CD4-positive, alpha-beta T cell (primary cell): ENCODE data around the gene ANXA8L1. TPM values are rescaled to one million over a fixed set of nuclear protein-coding genes. Genes with fewer than 3 reads are reported as not detected.
"Not testable (repeated sequence)": the region's sequence is repeated elsewhere in the genome, so short reads cannot be mapped to it uniquely, and the experiment has no call there.

ENCODE experiments used
- ATAC-seq: fragments of 200-7000 bp; cut with Tn5 transposase; one replicate; pipeline ENCODE4 v1.10.0; 2022; ENCODE audit warnings: mild to moderate bottlenecking; ENCODE audit not compliant: poor library complexity
- CTCF ChIA-PET: fragments of 350-600 bp; sonication (Branson Sonifier 250); formaldehyde crosslinking; loops from one replicate; lab custom pipeline; 2021; ENCODE audit warnings: antibody characterized with exemption, inconsistent platforms; lab: Charles Lee
- POLR2A ChIA-PET: fragments of 350-600 bp; sonication (Branson Sonifier 250); formaldehyde crosslinking; loops from one replicate; lab custom pipeline; 2021; ENCODE audit warnings: antibody characterized with exemption, inconsistent platforms; lab: Charles Lee
- DNase-seq, 14 experiments: peaks; one replicate each; pipeline ENCODE4 v3.0.0-alpha.2; 2013 to 2020; ENCODE audit warnings: mixed read lengths in 2 of 14
- H3K27ac ChIP-seq, 2 donors: one replicate each; pipeline versions ENCODE4 v1.5.1 to v1.7.0; 2013; ENCODE audit warnings: low read length in 2 of 2, low read depth in 1 of 2, mild to moderate bottlenecking in 1 of 2
- H3K27me3 ChIP-seq, 2 experiments: 1 replicate in 1 of 2; 2 replicates in 1 of 2; pipeline versions ENCODE4 v1.6.1 to v1.7.0; 2013; ENCODE audit warnings: low read length in 2 of 2, control low read depth in 1 of 2, mild to moderate bottlenecking in 1 of 2, moderate library complexity in 1 of 2; ENCODE audit not compliant: insufficient read depth in 2 of 2, control insufficient read depth in 1 of 2
- H3K36me3 ChIP-seq: one replicate; pipeline ENCODE4 v1.6.1; 2013; ENCODE audit warnings: low read length, control low read depth; ENCODE audit not compliant: insufficient read depth
- H3K4me1 ChIP-seq: one replicate; pipeline ENCODE4 v1.6.1; 2013; ENCODE audit warnings: low read length, control low read depth; ENCODE audit not compliant: insufficient read depth
- H3K4me3 ChIP-seq: one replicate; pipeline ENCODE4 v1.5.1; 2013; ENCODE audit warnings: mild to moderate bottlenecking, low read length, moderate library complexity
- H3K9me3 ChIP-seq, 2 experiments: 1 replicate in 1 of 2; 2 replicates in 1 of 2; pipeline versions ENCODE4 v1.6.1 to v1.7.0; 2013; ENCODE audit warnings: low read length in 2 of 2, mild to moderate bottlenecking in 2 of 2, control low read depth in 1 of 2, moderate library complexity in 1 of 2; ENCODE audit not compliant: control insufficient read depth in 1 of 2, insufficient read depth in 1 of 2
- H3K27ac Mint-ChIP-seq: one replicate; pipeline ENCODE4 v1.8.0; 2020; ENCODE audit warnings: mixed read lengths
- H3K27me3 Mint-ChIP-seq: one replicate; pipeline ENCODE4 v1.8.0; 2021; ENCODE audit warnings: mixed read lengths
- H3K36me3 Mint-ChIP-seq: one replicate; pipeline ENCODE4 v1.8.0; 2021; ENCODE audit warnings: low read depth, mixed read lengths
- H3K4me1 Mint-ChIP-seq: one replicate; pipeline ENCODE4 v1.8.0; 2021; ENCODE audit warnings: low read depth, mixed read lengths
- H3K4me3 Mint-ChIP-seq: one replicate; pipeline ENCODE4 v1.8.0; 2020; ENCODE audit warnings: mild to moderate bottlenecking, mixed read lengths
- H3K9me3 Mint-ChIP-seq: one replicate; pipeline ENCODE4 v1.8.0; 2020; ENCODE audit warnings: mixed read lengths
- intact Hi-C, 2 experiments: fragments of 100-400 bp; cut with DNase I in 1 of 2; cut with micrococcal nuclease in 1 of 2; formaldehyde crosslinking; loops; one replicate each; pipeline versions ENCODE4 v1.15.1 to v1.9.0; 2023 to 2025; cut with DNase I, micrococcal nuclease
- total RNA-seq, 174 experiments: library from RNA in 2 of 174; stranded (reverse) in 2 of 174; gene quantifications; one replicate each; pipeline ENCODE4 v1.2.3 and lab custom pipeline; 2021 to 2026

ANXA8L1 gene
- total RNA-seq, 2 experiments from 2014 or later = not detected

GRCh38 chr10:46440942-46441341 is 65.4 kb downstream of the ANXA8L1 start:
- H3K4me3 ChIP-seq, H3K27ac ChIP-seq, H3K27me3 ChIP-seq, H3K4me1 ChIP-seq, H3K9me3 ChIP-seq, intact Hi-C loops, H3K4me1 Mint-ChIP-seq, CTCF ChIA-PET, H3K36me3 ChIP-seq, H3K4me3 Mint-ChIP-seq, DNase-seq, H3K36me3 Mint-ChIP-seq, POLR2A ChIA-PET, H3K27me3 Mint-ChIP-seq, H3K27ac Mint-ChIP-seq, ATAC-seq, H3K9me3 Mint-ChIP-seq: not testable (repeated sequence)

Other genes with a start within 250 kb of the ANXA8L1 start
- not detected for gene ANTXRL, start 88.8 kb upstream of the ANXA8L1 start, total RNA-seq
- gene NPY4R, start 90.2 kb downstream of the ANXA8L1 start, total RNA-seq = not detected
- gene GPRIN2, start 180.9 kb downstream of the ANXA8L1 start, total RNA-seq = not detected
- gene SYT15, start 203.4 kb downstream of the ANXA8L1 start, total RNA-seq = under 1 TPM; 0.17 to 0.77 TPM